A549 (cell line): ENCODE results near the gene RGS6. TPM values are rescaled to one million over a fixed set of nuclear protein-coding genes. Genes with fewer than 3 reads are reported as not detected.

Experiments used
- ATAC-seq, 2 experiments: fragments of 200-7000 bp in 1 of 2; fragments of >200 bp in 1 of 2; cut with Nextera tagmentation in 1 of 2; cut with Tn5 transposase in 1 of 2; 3 replicates each; pipeline versions ENCODE4 v1.8.0 to v1.9.1; 2018 to 2020; ENCODE audit warnings: mild to moderate bottlenecking in 1 of 2, moderate library complexity in 1 of 2
- CTCF ChIA-PET: fragments of 300-600 bp; sonication (Branson Sonifier 250); formaldehyde crosslinking; extraction: SDS; loops from one replicate; lab custom pipeline; 2021; ENCODE audit warnings: antibody characterized with exemption, inconsistent platforms; lab: Yijun Ruan, JAX
- POLR2A ChIA-PET: fragments of 350-600 bp; formaldehyde crosslinking; extraction: SDS; loops from one replicate; lab custom pipeline; 2021; ENCODE audit warnings: antibody characterized with exemption, inconsistent platforms; lab: Yijun Ruan, JAX
- DNase-seq, 2 experiments: peaks; one replicate each; pipeline versions ENCODE4 v3.0.0 to v3.0.0-alpha.2; 2011 to 2016; ENCODE audit warnings: low read depth in 1 of 2, low spot score in 1 of 2
- FAIRE-seq: peaks from 2 replicates; lab custom pipeline; 2011; peaks lifted over from hg19 to GRCh38; lab: Jason Lieb, UNC
- H3K27ac ChIP-seq, 2 experiments: fragments of >200 bp; sonication (Bioruptor Twin); formaldehyde crosslinking; 3 replicates each; pipeline ENCODE4 v1.5.1; 2016 to 2017
- H3K4me1 ChIP-seq: fragments of >200 bp; sonication (Bioruptor Twin); formaldehyde crosslinking; 3 replicates; pipeline ENCODE4 v1.6.1; 2016
- H3K4me2 ChIP-seq: fragments of >200 bp; sonication (Bioruptor Twin); formaldehyde crosslinking; 3 replicates; pipeline ENCODE4 v1.6.1; 2016
- H3K4me3 ChIP-seq: fragments of >200 bp; sonication (Bioruptor Twin); formaldehyde crosslinking; 3 replicates; pipeline ENCODE4 v1.5.1; 2016
- H3K9me3 ChIP-seq: fragments of >200 bp; sonication (Bioruptor Twin); formaldehyde crosslinking; 3 replicates; pipeline ENCODE4 v1.6.1; 2016
- EHMT2 ChIP-seq: fragments of 200-600 bp; sonication (generic); IDR thresholded peaks from 2 replicates; pipeline ENCODE4 v1.6.1; 2016; ENCODE audit warnings: antibody characterized with exemption, low read depth, mild to moderate bottlenecking, moderate library complexity
- EP300 ChIP-seq, 2 experiments: fragments of >200 bp; sonication (Bioruptor Twin); formaldehyde crosslinking; IDR thresholded peaks; 2 replicates in 1 of 2; 3 replicates in 1 of 2; pipeline ENCODE4 v1.6.1; 2016 to 2017
- HOXA7 ChIP-seq: fragments of 250-450 bp; sonication (Bioruptor Pico); IDR thresholded peaks from 2 replicates; pipeline ENCODE4 v1.5.0; 2020; ENCODE audit warnings: mild to moderate bottlenecking, moderate library complexity
- JUN ChIP-seq, 2 experiments: fragments of >200 bp; sonication (Bioruptor Twin); formaldehyde crosslinking; IDR thresholded peaks; 2 replicates in 1 of 2; 3 replicates in 1 of 2; pipeline ENCODE4 v1.6.1; 2016 to 2017
- MAFK ChIP-seq: fragments of 450-650 bp; IDR thresholded peaks from 2 replicates; pipeline ENCODE4 v1.6.1; 2014; ENCODE audit not compliant: partially characterized antibody
- PHF8 ChIP-seq: fragments of 200-600 bp; sonication (generic); IDR thresholded peaks from 2 replicates; pipeline ENCODE4 v1.6.1; 2016; ENCODE audit warnings: low read depth, mild to moderate bottlenecking, antibody characterized with exemption, moderate library complexity, borderline replicate concordance
- RAD21 ChIP-seq, 2 experiments: fragments of >200 bp in 1 of 2; sonication (Bioruptor Twin) in 1 of 2; formaldehyde crosslinking in 1 of 2; IDR thresholded peaks in 1 of 2; conservative IDR thresholded peaks in 1 of 2; 2 replicates in 1 of 2; 3 replicates in 1 of 2; pipeline ENCODE4 v1.6.1; 2012 to 2018; ENCODE audit warnings: inconsistent platforms in 1 of 2
- TFCP2L1 ChIP-seq: fragments of 250-450 bp; sonication (Bioruptor Pico); IDR thresholded peaks from 2 replicates; pipeline ENCODE4 v1.5.0; 2021; ENCODE audit warnings: mild to moderate bottlenecking
- ZFP36 ChIP-seq: fragments of 450-650 bp; IDR thresholded peaks from 2 replicates; pipeline ENCODE4 v1.6.1; 2014; ENCODE audit warnings: borderline replicate concordance; ENCODE audit not compliant: partially characterized antibody
- ZSCAN20 ChIP-seq: fragments of 250-450 bp; sonication (Bioruptor Pico); IDR thresholded peaks from 2 replicates; pipeline ENCODE4 v1.8.0; 2022; ENCODE audit warnings: mild to moderate bottlenecking, moderate library complexity
- WGBS: methylation state at CpG from one replicate; pipeline ENCODE4 v1.1.6; 2017; ENCODE audit errors: missing lambda C conversion rate; 5-methylcytosine and 5-hydroxymethylcytosine counted together
- polyA plus RNA-seq, 4 experiments: library from polyadenylated mRNA; depleted of rRNA in 3 of 4; stranded (reverse); fragments of >200 nt; fragmentation: RNase III in 1 of 4; extraction: RNeasy Plus Mini Kit Qiagen cat#74134 plus additional on column Dnase treatment in 1 of 4; gene quantifications; 2 replicates in 3 of 4; 3 replicates in 1 of 4; pipeline ENCODE4 v1.2.3, GENCODE V29; 2011 to 2017
- TF ChIP-seq, protein P1 (sequence below): fragments of 200-600 bp; sonication (generic); IDR thresholded peaks from 2 replicates; pipeline ENCODE4 v1.6.1; 2016; ENCODE audit warnings: antibody characterized with exemption, mild to moderate bottlenecking, moderate library complexity
- TF ChIP-seq, protein P2 (sequence below): fragments of 250-450 bp; sonication (Bioruptor Pico); IDR thresholded peaks from 2 replicates; pipeline ENCODE4 v1.5.0; 2021; ENCODE audit warnings: mild to moderate bottlenecking, moderate library complexity, borderline replicate concordance
- TF ChIP-seq, protein P3 (sequence below): IDR thresholded peaks from 2 replicates; pipeline ENCODE4 v1.6.1; 2012
- TF ChIP-seq, protein P4 (sequence below): fragments of 150-350 bp; IDR thresholded peaks from 2 replicates; pipeline ENCODE4 v1.6.1; 2014; ENCODE audit warnings: low read depth, mild to moderate bottlenecking, low read length
- TF ChIP-seq, protein P5 (sequence below): fragments of >200 bp; sonication (Bioruptor Twin); formaldehyde crosslinking; IDR thresholded peaks from 3 replicates; pipeline ENCODE4 v1.5.1; 2016

Gene RGS6
- polyA plus RNA-seq, 2 of the 4 experiments (the other 2 are of a cell fraction): not detected

DNA sequence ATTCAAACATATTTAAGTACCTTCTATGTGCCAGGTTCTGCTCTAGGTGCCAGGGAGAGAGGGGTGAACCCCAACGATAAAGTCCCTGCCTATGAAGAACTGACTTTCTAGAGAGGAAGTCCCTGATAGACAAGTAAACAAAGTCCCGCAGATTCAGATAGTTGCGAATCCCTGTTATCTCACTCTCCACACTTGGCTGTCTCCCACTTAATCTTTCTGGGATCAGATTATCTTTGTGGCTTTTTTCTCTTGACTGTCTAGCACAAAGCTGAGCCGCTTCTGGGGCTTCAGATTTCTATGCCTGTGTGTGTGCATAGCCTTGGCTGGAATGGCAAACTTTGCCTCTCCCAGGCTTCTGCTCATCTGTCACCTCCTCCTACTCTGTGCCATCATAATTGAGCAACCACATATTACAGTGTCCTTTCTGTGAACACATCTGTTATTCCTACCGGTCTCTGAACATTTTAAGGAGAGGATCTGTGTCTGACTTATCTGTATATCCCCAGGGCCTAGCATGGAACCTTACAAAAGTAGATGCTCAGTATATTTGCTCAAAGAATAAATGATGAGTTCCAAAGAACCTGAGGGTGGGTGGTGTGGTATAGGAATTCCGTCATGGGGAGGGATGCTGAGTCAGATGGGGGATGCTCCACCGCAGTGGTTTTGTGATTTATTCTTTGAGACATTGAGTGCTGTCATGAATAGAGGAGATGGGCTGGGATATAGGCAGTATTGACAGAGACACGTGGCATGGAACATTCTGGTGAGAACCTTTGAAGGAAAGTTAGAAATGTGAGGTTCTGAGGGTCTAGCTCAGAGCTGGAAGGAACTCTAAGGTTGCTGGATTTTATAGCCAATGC lies 28.5 kb downstream of the RGS6 start (continued):
- TF ChIP-seq, protein P1, sequence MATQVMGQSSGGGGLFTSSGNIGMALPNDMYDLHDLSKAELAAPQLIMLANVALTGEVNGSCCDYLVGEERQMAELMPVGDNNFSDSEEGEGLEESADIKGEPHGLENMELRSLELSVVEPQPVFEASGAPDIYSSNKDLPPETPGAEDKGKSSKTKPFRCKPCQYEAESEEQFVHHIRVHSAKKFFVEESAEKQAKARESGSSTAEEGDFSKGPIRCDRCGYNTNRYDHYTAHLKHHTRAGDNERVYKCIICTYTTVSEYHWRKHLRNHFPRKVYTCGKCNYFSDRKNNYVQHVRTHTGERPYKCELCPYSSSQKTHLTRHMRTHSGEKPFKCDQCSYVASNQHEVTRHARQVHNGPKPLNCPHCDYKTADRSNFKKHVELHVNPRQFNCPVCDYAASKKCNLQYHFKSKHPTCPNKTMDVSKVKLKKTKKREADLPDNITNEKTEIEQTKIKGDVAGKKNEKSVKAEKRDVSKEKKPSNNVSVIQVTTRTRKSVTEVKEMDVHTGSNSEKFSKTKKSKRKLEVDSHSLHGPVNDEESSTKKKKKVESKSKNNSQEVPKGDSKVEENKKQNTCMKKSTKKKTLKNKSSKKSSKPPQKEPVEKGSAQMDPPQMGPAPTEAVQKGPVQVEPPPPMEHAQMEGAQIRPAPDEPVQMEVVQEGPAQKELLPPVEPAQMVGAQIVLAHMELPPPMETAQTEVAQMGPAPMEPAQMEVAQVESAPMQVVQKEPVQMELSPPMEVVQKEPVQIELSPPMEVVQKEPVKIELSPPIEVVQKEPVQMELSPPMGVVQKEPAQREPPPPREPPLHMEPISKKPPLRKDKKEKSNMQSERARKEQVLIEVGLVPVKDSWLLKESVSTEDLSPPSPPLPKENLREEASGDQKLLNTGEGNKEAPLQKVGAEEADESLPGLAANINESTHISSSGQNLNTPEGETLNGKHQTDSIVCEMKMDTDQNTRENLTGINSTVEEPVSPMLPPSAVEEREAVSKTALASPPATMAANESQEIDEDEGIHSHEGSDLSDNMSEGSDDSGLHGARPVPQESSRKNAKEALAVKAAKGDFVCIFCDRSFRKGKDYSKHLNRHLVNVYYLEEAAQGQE: no peak
- no peak for TF ChIP-seq EHMT2
- no peak for TF ChIP-seq ZFP36
- TF ChIP-seq ZSCAN20 (CRISPR knock-in tag): no peak
- no peak for TF ChIP-seq JUN (IDR thresholded peaks at IDR 0.05)
- TF ChIP-seq EP300 (IDR thresholded peaks at IDR 0.05): no peak

DNA sequence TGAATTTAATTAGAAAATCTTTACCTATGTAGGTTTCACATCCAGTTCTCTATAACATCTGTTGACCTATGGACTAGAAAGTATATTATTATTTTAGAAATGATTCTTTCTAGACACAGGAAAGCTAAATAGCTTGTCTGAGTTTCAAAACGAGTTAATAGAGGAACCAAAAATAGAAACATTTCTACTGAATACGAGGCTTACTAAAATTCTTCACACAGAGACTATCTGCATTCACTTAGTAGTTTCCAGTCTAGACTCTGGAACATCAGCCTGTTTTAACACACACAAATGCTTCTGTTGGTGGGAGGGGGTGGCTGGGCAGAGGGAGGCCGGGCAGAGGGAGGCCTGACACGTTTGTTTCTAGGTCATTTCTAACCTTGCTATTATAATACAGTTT lies 29.7 kb downstream of the RGS6 start:
- ChIA-PET POLR2A (no interaction called here), CTCF (no interaction called here)
- DNase-seq (no peak), ATAC-seq (no peak), FAIRE-seq (no peak)
- Histone ChIP-seq H3K27ac (no peak overlapping the region), H3K4me1 (no peaks in the 10 kb centered on the region), H3K4me3 (no peak overlapping the region), H3K9me3 (no peaks in the 10 kb centered on the region), H3K4me2 (no peak overlapping the region)
- TF ChIP-seq HOXA7: no peak
- TF ChIP-seq ZFP36: no peak
- TF ChIP-seq, protein P2, sequence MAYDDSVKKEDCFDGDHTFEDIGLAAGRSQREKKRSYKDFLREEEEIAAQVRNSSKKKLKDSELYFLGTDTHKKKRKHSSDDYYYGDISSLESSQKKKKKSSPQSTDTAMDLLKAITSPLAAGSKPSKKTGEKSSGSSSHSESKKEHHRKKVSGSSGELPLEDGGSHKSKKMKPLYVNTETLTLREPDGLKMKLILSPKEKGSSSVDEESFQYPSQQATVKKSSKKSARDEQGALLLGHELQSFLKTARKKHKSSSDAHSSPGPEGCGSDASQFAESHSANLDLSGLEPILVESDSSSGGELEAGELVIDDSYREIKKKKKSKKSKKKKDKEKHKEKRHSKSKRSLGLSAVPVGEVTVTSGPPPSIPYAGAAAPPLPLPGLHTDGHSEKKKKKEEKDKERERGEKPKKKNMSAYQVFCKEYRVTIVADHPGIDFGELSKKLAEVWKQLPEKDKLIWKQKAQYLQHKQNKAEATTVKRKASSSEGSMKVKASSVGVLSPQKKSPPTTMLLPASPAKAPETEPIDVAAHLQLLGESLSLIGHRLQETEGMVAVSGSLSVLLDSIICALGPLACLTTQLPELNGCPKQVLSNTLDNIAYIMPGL (CRISPR knock-in tag): no peak
- no peak for TF ChIP-seq EP300 (IDR thresholded peaks at IDR 0.05)
- no peak for TF ChIP-seq MAFK
- TF ChIP-seq TFCP2L1 (CRISPR knock-in tag): no peak
- TF ChIP-seq, protein P3, sequence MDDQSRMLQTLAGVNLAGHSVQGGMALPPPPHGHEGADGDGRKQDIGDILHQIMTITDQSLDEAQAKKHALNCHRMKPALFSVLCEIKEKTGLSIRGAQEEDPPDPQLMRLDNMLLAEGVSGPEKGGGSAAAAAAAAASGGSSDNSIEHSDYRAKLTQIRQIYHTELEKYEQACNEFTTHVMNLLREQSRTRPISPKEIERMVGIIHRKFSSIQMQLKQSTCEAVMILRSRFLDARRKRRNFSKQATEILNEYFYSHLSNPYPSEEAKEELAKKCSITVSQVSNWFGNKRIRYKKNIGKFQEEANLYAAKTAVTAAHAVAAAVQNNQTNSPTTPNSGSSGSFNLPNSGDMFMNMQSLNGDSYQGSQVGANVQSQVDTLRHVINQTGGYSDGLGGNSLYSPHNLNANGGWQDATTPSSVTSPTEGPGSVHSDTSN: no peak
- TF ChIP-seq, protein P4, sequence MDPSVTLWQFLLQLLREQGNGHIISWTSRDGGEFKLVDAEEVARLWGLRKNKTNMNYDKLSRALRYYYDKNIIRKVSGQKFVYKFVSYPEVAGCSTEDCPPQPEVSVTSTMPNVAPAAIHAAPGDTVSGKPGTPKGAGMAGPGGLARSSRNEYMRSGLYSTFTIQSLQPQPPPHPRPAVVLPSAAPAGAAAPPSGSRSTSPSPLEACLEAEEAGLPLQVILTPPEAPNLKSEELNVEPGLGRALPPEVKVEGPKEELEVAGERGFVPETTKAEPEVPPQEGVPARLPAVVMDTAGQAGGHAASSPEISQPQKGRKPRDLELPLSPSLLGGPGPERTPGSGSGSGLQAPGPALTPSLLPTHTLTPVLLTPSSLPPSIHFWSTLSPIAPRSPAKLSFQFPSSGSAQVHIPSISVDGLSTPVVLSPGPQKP: no peak
- no peak for TF ChIP-seq EHMT2
- TF ChIP-seq RAD21 (conservative IDR thresholded peaks at IDR 0.05 in 1 of 2, IDR thresholded peaks at IDR 0.05 in 1 of 2): no peak
- no peak for TF ChIP-seq PHF8
- TF ChIP-seq, protein P5, sequence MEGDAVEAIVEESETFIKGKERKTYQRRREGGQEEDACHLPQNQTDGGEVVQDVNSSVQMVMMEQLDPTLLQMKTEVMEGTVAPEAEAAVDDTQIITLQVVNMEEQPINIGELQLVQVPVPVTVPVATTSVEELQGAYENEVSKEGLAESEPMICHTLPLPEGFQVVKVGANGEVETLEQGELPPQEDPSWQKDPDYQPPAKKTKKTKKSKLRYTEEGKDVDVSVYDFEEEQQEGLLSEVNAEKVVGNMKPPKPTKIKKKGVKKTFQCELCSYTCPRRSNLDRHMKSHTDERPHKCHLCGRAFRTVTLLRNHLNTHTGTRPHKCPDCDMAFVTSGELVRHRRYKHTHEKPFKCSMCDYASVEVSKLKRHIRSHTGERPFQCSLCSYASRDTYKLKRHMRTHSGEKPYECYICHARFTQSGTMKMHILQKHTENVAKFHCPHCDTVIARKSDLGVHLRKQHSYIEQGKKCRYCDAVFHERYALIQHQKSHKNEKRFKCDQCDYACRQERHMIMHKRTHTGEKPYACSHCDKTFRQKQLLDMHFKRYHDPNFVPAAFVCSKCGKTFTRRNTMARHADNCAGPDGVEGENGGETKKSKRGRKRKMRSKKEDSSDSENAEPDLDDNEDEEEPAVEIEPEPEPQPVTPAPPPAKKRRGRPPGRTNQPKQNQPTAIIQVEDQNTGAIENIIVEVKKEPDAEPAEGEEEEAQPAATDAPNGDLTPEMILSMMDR: no peak
- WGBS: under 1% methylated on average over 4 of the region's 4 CpGs
